ENCODE data around the gene HES7. TPM values are rescaled to one million over a fixed set of nuclear protein-coding genes. Genes with fewer than 3 reads are reported as not detected.

Gene HES7
- total and polyA plus RNA-seq, 9 of the 15 experiments (the other 6 are each of a cell fraction or from before 2014, with no cell fraction given): 0.03 to 1.7 (median 0.14) TPM; not detected in 1

- TF ChIP-seq ZNF785 (CRISPR knock-in tag; IDR thresholded peaks at IDR 0.05) (no peak), HNRNPL (IDR thresholded peaks at IDR 0.05; ENCODE audit: low read depth, low read length) (peak; percentile 74; the same call in 1 of the 2 replicates), ZBTB5 (IDR thresholded peaks at IDR 0.05) (no peak), ARNT (IDR thresholded peaks at IDR 0.05) (no peak), POLR3A (IDR thresholded peaks at IDR 0.05; ENCODE audit: borderline replicate concordance, extremely low read depth, insufficient read depth, insufficient read length) (no peak), BRF2 (IDR thresholded peaks at IDR 0.05; ENCODE audit: borderline replicate concordance, insufficient read depth, insufficient read length) (no peak), MYC (IDR thresholded peaks at IDR 0.05; ENCODE audit: low read depth, low read length) (0 out of 2 replicates have a peak, but pooled peaks have one; percentile 30), MYC (CRISPR knock-in tag; IDR thresholded peaks at IDR 0.05; ENCODE audit: borderline replicate concordance, low read depth) (no peak), ARHGAP35 (IDR thresholded peaks at IDR 0.05; ENCODE audit: partially characterized antibody) (no peak), RREB1 (CRISPR knock-in tag; IDR thresholded peaks at IDR 0.05) (peak; percentile 28; the same call in 1 of the 2 replicates), CREB1 (IDR thresholded peaks at IDR 0.05) (no peak), CREB1 (CRISPR knock-in tag; IDR thresholded peaks at IDR 0.05) (no peak), MYBL2 (IDR thresholded peaks at IDR 0.05; ENCODE audit: low read depth) (no peak), MYBL2 (CRISPR knock-in tag; IDR thresholded peaks at IDR 0.05; ENCODE audit: borderline replicate concordance) (no peak)
Observed at GRCh38 chr17:8121681-8122421, 2.1 kb downstream of the HES7 start (continued).

Measured in K562 (cell line).